Peyer's patch (tissue), 4 donors: ENCODE data around the gene BEND5.

Experiments
- POLR2A ChIP-seq, 2 donors: fragments of 450-650 bp; IDR thresholded peaks; one replicate each; pipeline ENCODE4 v1.5.1; 2017; ENCODE audit warnings: antibody characterized with exemption in 2 of 2, mild to moderate bottlenecking in 2 of 2, moderate library complexity in 2 of 2
- TF ChIP-seq, protein P1 (sequence below), 6 experiments: fragments of 450-650 bp in 4 of 6; fragments of 200-600 bp in 2 of 6; sonication (generic) in 1 of 6; IDR thresholded peaks; one replicate each; pipeline ENCODE4 v1.5.1; 2017 to 2019; ENCODE audit warnings: antibody characterized with exemption in 6 of 6, mild to moderate bottlenecking in 3 of 6, moderate library complexity in 1 of 6

DNA sequence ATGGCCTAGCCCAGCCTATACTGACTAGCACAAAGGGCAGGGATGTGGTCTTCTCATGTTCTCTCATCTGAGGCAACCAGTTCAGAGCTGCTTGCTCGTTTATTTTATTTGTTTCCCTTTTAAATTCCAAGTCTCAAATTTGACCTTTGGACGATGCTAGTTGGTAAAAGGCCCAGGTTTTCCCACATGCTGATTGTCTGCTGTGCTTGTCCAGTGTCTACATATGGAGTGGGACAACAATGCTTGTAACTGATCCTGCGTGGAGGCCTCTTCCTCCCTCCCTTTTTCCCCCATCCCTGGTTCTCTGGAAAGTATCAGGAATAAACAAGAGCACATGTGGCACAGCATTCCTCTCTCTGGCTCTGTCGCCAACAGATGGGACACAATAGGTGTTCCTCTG lies 34.0 kb upstream of the BEND5 start:
- TF ChIP-seq, protein P1, sequence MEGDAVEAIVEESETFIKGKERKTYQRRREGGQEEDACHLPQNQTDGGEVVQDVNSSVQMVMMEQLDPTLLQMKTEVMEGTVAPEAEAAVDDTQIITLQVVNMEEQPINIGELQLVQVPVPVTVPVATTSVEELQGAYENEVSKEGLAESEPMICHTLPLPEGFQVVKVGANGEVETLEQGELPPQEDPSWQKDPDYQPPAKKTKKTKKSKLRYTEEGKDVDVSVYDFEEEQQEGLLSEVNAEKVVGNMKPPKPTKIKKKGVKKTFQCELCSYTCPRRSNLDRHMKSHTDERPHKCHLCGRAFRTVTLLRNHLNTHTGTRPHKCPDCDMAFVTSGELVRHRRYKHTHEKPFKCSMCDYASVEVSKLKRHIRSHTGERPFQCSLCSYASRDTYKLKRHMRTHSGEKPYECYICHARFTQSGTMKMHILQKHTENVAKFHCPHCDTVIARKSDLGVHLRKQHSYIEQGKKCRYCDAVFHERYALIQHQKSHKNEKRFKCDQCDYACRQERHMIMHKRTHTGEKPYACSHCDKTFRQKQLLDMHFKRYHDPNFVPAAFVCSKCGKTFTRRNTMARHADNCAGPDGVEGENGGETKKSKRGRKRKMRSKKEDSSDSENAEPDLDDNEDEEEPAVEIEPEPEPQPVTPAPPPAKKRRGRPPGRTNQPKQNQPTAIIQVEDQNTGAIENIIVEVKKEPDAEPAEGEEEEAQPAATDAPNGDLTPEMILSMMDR (IDR thresholded peaks at IDR 0.05), result no peak
- TF ChIP-seq POLR2A (IDR thresholded peaks at IDR 0.05), result no peak
